Right atrium auricular region (tissue), 2 donors: ENCODE measurements around the gene PPP1R9B. TPM values are rescaled to one million over a fixed set of nuclear protein-coding genes. Genes with fewer than 3 reads are reported as not detected.

Experiments
- DNase-seq: peaks from one replicate; pipeline ENCODE4 v3.0.0-alpha.2; 2019; ENCODE audit warnings: low spot score
- H3K27ac ChIP-seq, 2 donors: fragments of 200-600 bp; sonication (generic); 1 replicate in 1 of 2; 2 replicates in 1 of 2; pipeline ENCODE4 v1.5.1; 2016 to 2019
- H3K27me3 ChIP-seq, 2 donors: fragments of 200-600 bp; sonication (generic); one replicate each; pipeline versions ENCODE4 v1.5.1 to v1.6.0; 2017 to 2019
- H3K36me3 ChIP-seq: fragments of 200-600 bp; sonication (generic); one replicate; pipeline ENCODE4 v1.5.1; 2016
- H3K4me1 ChIP-seq, 2 donors: fragments of 200-600 bp; sonication (generic); one replicate each; pipeline versions ENCODE4 v1.5.1 to v1.6.0; 2017 to 2019
- H3K4me3 ChIP-seq, 2 donors: fragments of 200-600 bp; sonication (generic); 1 replicate in 1 of 2; 2 replicates in 1 of 2; pipeline ENCODE4 v1.5.1; 2017 to 2019; ENCODE audit warnings: mild to moderate bottlenecking in 1 of 2, moderate library complexity in 1 of 2
- H3K9me3 ChIP-seq, 2 donors: fragments of 200-600 bp; sonication (generic); one replicate each; pipeline ENCODE4 v1.5.1; 2019
- CTCF ChIP-seq, 2 donors: fragments of 200-600 bp; sonication (generic); IDR thresholded peaks; one replicate each; pipeline ENCODE4 v1.5.1; 2019; ENCODE audit warnings: antibody characterized with exemption in 2 of 2
- total RNA-seq, 2 donors: library from RNA; depleted of rRNA; stranded (reverse); fragments of >200 nt; gene quantifications; one replicate each; pipeline ENCODE4 v1.1.0, GENCODE V29; 2016

PPP1R9B gene
- total RNA-seq, 2 donors from 2014 or later, result 16.9 to 24.2 TPM

- Histone ChIP-seq H3K36me3 (peaks cover 37% of the 10 kb centered on the region), H3K27me3 (no peaks in the 10 kb centered on the region), H3K4me1 (peaks cover 0 to 57% of the 10 kb centered on the region in 2 donors), H3K27ac (peak overlapping the region; percentile 94 to 100), H3K4me3 (no peak overlapping the region), H3K9me3 (no peaks in the 10 kb centered on the region)
- no peak for TF ChIP-seq CTCF (IDR thresholded peaks at IDR 0.05)
- DNase-seq, result peak; percentile 82
Measured at GRCh38 chr17:50111673-50112655, 38.5 kb downstream of the PPP1R9B start.

GRCh38 chr17:50110591-50111349 lies 39.7 kb downstream of the PPP1R9B start:
- peak; percentile 84 for DNase-seq
- Histone ChIP-seq H3K27ac (peak overlapping the region; percentile 94 to 100), H3K4me1 (peaks cover 0 to 52% of the 10 kb centered on the region in 2 donors), H3K36me3 (peaks cover 49% of the 10 kb centered on the region), H3K9me3 (no peaks in the 10 kb centered on the region), H3K4me3 (no peak overlapping the region), H3K27me3 (no peaks in the 10 kb centered on the region)
- TF ChIP-seq CTCF (IDR thresholded peaks at IDR 0.05), result no peak

- Histone ChIP-seq H3K4me3 (no peak overlapping the region), H3K36me3 (peaks cover 57% of the 10 kb centered on the region), H3K9me3 (no peaks in the 10 kb centered on the region), H3K27me3 (no peaks in the 10 kb centered on the region), H3K27ac (peak overlapping the region; percentile 94 to 100), H3K4me1 (peaks cover 0 to 44% of the 10 kb centered on the region in 2 donors)
- DNase-seq, result no peak
- TF ChIP-seq CTCF (IDR thresholded peaks at IDR 0.05), result no peak
Measured at GRCh38 chr17:50109785-50110184, 40.7 kb downstream of the PPP1R9B start.

- H3K9me3 ChIP-seq, result no peaks in the 10 kb centered on the region
- DNase-seq, result no peak
- peaks cover 0 to 40% of the 10 kb centered on the region in 2 donors for H3K4me1 ChIP-seq
- peaks cover 62% of the 10 kb centered on the region for H3K36me3 ChIP-seq
- no peaks in the 10 kb centered on the region for H3K27me3 ChIP-seq
- no peak overlapping the region for H3K4me3 ChIP-seq
- TF ChIP-seq CTCF (IDR thresholded peaks at IDR 0.05), result no peak
- peak overlapping the region; percentile 94 to 100 for H3K27ac ChIP-seq
Measured at GRCh38 chr17:50109207-50109606, 41.3 kb downstream of the PPP1R9B start.

GRCh38 chr17:50108556-50108955 lies 41.9 kb downstream of the PPP1R9B start:
- Histone ChIP-seq H3K36me3 (peaks cover 62% of the 10 kb centered on the region), H3K27ac (peak overlapping the region; percentile 94 to 100), H3K9me3 (no peaks in the 10 kb centered on the region), H3K27me3 (no peaks in the 10 kb centered on the region), H3K4me1 (peaks cover 0 to 40% of the 10 kb centered on the region in 2 donors), H3K4me3 (no peak overlapping the region)
- no peak for TF ChIP-seq CTCF (IDR thresholded peaks at IDR 0.05)
- no peak for DNase-seq
